HG03457 (cell line): ENCODE data around the gene ZDHHC18.
A peak's percentile ranks its signal among the peaks of the same experiment; 100 is the strongest.
"Not testable (repeated sequence)": the region's sequence is repeated elsewhere in the genome, so short reads cannot be mapped to it uniquely, and the experiment has no call there.

ENCODE experiments used
- ATAC-seq: cut with Tn5 transposase; IDR thresholded peaks from one replicate; pipeline ENCODE4 v1.9.1; 2021; ENCODE audit warnings: moderate number of reproducible peaks; ENCODE audit not compliant: unreplicated experiment

ZDHHC18 gene

DNA sequence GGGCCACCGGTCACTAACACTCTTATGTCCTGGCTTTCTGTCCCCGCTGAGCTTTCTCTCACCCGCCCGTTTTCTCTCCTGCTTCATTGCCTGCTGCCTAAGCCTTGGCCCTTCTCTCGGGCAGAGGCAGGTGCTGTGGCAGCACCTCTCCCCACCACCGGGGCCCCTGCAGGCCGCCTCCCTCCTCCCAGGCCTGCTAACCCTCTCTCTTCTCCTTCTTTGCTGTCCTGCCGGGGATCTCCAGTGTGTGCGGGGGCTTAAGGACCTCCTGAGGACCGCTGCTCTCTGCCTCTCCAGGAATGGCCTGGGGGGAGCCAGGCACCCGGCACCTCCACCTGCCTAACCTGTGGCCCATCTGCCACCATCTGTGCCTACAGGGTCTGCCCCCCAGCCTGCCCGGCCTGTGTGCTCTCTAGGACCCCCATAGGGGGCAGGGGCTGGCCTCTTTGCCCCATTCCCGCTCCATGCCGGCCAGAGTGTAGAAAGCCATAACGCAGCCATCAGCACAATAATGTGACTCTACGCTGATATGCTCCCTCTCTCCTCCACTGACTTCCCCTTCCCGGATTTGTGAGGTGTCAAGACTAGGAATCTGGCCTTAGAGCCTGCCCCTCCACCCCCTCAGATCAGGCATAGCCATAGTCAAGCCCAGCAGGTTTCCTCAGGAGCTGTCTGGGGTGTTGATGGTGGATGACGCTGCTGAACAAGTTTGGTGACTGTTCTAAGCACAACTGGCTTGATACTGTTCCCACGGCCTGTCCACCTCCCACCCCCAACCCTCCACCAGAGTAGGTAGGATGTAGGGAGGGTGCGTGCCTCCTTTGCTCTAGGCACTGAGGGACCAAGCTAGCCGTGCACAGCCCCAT, 30.3 kb downstream of the ZDHHC18 start:
- no peak for ATAC-seq

DNA sequence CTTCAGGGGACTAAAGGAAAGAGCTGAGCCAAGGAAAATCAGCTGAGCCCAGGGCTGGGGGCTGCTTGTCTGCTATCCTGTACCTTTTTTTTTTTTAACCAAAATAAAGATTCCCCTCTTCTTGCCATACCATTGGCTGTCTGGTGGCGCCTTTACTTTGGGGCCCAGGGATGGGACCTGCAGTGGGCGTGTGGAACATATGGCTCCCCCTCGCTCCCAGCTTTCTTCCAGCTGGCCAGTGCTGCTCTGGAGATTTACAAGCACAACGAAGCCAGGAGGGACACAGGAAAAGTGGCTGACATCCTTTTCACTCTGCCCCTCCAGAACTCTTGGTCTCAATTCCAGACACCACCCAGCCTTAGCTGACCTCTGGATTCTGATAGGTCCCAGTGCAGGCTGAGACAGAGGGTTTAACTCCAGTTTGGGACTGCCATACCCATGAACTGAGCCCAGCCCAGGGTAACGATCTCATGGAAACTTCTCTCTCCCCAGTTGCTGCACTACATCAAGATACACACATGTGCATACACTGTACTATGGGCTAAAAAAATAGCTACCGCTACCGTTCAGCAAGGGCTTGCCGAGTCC, 31.1 kb downstream of the ZDHHC18 start:
- ATAC-seq: no peak

DNA sequence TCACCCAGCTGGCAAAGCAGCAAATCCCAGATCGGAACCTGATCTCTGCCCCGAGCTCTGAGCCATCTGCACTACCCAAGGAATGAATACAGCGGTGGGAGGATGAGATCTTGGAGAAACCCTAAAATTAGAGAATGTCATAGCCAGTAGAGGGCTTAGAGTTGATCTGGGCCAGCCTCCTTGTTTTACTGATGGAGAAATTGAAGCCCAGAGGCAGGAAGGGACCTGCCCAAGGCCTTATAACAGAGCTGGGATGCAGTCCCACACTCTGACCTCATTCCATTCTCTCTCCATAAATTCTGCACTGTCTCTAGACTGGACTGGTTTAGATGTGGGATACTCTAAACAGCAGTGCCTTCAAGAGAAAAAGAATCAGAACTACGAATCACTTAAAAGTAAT, 31.7 kb downstream of the ZDHHC18 start:
- no peak for ATAC-seq

DNA sequence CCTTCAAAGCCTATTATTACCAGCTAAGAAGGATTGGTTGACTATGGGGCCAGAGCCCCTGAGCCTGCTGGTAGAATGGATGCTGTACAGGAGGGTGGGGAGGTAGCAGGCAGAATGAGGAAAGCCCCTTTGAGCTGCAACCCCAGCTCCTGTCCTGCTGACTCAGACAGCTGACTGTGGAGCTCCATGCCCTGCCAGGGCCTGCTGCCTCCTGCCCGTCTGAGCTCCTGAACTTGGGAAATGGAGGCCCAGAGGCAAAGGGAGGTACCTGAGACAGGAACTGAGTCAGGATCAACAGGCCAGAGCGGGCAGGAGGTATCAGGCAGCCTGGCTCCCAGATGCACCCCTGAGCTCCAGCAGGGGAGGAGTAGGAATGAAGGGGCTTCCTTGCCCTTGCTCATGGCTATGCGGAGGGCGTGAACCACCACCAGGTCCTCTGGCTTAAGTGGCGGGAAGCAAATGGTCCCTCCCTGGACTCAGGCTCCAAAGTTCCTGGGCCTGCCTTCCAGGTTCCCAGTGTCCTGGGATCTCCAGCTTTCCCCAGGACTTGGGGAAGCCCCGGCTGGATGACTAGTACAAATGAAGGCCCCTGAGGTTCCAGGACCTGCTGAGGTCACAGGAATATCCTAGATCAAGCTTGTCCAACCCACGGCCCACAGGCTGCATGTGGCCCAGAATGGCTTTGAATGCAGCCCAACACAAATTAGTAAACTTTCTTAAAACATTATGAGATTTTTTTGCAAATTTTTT, 32.6 kb downstream of the ZDHHC18 start:
- no peak for ATAC-seq

DNA sequence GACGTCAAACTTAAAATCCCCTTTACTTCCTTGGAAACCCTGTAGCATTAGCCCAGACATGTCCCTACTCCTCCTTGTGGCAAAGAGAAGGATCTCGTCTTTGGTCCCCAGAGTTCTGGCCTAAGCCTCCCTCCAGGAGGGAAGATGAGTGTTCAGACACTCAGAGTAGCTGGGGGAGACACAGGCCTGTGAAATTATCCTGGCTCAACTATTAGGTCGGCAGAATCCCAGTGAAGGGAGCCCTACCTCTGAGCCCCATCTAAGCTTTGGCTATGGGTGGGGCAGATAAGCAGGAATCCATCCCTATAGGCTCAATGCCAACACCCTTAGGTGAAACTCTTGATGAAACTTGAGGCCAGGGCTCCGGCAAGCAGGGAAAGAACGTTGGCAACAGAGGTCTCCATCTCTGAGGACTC, 34.8 kb downstream of the ZDHHC18 start:
- no peak for ATAC-seq

DNA sequence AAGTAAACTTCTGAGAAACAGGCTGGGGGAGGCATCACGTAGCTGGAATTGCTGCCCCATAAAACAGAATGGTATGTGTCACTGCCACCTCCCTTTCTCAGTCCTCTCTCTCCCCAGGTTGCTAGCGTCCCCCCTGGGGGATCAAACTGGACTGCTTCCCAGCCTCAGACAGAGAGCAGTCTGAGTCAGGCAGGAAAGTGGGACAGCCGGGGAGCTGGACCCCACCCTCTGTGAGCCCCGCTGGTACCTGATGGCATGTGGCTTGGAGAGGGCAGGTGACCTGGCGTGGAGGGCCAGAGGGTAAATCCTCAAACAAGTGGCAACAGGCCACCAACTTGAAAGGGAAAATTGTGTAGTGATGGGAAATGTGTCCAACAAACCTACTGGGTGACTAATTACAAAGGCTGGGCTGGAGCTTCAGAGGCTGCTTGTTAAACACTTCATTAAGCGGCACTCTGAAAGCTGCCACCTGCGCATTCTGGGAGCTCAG, 35.4 kb downstream of the ZDHHC18 start:
- no peak for ATAC-seq

DNA sequence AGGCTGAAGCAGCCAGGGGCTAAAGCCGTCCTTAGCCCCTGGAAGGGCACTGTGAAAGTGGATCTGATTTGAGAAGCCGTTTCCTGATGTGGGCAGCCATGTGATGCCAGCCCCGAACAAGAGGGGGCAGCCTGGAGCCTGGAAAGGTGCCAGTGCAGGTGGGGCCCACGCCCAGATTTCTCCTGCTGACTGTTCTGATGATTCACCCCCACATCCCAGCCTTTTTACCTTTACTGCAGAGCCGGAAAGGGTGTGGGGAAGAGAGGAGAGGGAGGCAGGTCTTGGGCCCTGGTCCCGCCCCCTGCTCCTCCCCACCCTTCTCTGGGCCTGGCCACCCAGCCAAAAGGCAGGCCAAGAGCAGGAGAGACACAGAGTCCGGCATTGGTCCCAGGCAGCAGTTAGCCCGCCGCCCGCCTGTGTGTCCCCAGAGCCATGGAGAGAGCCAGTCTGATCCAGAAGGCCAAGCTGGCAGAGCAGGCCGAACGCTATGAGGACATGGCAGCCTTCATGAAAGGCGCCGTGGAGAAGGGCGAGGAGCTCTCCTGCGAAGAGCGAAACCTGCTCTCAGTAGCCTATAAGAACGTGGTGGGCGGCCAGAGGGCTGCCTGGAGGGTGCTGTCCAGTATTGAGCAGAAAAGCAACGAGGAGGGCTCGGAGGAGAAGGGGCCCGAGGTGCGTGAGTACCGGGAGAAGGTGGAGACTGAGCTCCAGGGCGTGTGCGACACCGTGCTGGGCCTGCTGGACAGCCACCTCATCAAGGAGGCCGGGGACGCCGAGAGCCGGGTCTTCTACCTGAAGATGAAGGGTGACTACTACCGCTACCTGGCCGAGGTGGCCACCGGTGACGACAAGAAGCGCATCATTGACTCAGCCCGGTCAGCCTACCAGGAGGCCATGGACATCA, 36.5 kb downstream of the ZDHHC18 start, which contains the start of gene SFN:
SFN (plus strand) TSS at position 369 of the 904 bp plus-strand sequence; CDS start at position 433, 64 bp downstream.
- no peak for ATAC-seq

DNA sequence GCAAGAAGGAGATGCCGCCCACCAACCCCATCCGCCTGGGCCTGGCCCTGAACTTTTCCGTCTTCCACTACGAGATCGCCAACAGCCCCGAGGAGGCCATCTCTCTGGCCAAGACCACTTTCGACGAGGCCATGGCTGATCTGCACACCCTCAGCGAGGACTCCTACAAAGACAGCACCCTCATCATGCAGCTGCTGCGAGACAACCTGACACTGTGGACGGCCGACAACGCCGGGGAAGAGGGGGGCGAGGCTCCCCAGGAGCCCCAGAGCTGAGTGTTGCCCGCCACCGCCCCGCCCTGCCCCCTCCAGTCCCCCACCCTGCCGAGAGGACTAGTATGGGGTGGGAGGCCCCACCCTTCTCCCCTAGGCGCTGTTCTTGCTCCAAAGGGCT, 37.2 kb downstream of the ZDHHC18 start:
- no peak for ATAC-seq

DNA sequence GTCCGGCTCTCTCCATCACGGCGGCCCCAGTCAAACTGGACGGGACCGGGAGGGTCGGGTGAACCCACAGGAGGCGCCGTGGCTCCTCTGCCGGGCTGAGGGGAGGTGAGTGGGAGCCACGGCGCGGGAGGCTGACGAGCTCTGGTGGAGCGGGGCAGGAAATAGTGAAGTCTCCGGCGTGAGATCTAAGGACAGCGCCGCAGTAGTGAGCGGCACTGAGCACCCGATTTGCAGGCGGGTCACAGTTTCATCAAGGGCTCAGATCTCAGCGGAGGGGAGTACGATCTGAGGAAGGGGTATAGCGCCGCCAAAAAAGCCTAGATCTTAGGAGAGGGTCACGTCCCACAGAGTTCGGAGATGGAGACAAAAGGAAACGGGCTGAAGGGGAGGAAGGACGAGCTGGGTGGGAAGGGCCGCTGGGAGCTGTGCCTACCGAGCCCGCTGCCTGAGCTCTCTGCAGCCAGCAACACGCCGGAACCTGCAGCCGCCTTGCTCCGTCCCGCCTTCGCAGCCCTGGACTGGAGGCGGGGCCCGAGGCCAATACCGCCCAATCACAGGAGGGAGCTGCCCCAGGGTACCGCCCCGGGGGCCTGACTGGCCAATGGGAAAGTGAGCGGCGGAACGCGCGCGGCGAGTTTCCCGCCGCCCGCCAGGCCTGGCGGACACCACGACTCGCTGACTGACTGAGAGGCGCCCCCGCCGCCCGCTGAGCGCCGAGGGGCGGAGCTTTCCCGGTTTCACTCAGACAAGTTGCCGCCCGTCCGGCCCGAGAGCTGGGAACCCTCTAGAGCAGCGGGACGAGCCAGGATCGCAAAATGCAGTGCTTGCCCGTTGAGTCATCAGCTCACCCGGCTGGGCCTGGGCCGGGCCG, 38.4 kb downstream of the ZDHHC18 start:
- ATAC-seq: peak; percentile 81

DNA sequence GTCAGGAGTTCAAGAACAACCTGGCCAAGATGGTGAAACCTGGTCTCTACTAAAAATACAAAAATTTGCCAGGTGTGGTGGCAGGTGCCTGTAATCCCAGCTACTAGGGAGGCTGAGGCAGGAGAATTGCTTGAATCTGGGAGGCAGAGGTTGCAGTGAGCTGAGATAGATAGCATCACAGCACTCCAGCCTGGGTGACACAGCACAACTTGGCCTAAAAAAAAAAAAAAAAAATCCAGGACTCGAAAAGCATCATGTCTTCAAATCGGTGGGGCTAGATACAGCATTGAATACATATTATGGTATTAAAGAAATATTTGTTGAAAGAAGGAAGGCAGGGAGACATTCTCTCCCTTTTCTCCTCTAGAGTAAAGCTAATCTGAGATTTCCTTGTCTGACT, 46.6 kb downstream of the ZDHHC18 start:
- not testable (repeated sequence) for ATAC-seq

DNA sequence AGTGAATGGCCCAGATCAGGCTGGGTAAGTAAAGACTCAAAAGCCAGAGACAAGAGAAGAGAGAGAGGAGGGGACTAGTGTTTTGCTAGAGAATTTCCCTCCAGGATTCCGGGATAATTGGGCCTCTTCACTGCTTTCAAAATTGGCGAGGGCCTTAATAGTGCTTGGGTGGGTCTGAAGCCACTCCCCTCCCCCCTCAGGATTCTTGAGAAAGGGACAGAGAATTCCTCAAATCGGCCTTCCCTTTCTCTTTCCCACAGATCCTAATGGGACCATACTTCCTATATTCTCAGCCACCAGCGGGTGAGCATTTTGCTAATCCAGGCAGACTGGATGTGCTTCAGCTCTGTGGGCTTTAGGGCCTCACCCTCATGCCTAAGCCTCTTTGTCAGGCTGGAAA, 48.4 kb downstream of the ZDHHC18 start:
- no peak for ATAC-seq

DNA sequence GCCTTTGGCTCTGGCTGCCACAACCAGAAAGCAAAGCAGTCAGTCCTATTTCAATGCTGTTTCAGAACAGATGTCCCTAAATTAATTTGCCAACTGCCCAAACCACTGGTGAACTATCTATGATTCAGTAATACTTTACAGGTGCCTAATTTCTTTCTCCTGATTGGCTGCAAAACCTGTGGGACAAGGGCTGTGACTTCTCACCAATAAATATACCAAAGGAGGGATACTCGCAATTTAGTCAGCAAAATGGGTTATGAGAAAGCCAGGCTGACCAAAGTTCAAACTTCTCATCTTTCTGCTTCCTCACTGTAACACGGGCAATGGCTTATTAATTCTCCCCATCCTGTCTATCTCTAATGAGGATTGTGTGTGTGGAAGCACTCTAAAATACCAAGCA, 50.8 kb downstream of the ZDHHC18 start:
- no peak for ATAC-seq

DNA sequence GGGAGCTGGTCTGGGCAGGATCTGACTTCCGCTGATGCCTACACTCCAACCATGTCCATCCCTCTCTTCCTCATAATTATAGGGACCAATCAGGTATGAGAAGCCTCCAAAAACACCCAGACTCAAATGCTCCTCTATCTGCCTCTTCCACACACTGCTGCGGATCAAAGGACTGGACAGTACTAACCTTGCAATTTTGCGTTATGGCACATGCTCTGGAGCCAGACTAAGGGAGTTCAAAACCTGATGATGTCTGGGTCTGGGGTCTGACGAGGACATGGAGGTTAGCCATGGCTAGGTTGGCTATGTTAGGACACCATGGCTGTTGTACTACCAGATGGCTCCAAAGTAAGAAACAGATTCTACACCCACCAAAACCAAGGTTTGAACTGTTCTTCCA, 53.3 kb downstream of the ZDHHC18 start:
- no peak for ATAC-seq

DNA sequence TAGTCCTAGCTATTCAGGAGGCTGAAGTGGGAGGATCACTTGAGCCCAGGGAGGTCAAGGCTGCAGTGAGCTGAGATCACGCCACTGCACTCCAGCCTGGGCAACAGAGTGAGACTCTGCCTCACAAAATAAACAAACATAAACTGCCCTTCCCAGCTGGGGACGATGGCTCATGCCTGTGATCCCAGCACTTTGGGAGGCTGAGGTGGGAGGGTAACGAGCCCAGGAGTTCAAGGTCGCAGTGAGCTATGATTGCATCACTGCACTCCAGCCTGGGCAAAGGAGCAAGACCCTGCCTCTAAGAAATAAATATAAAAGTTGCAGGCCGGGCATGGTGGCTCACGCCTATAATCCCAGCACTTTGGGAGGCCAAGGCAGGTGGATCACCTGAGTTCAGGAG, 55.1 kb downstream of the ZDHHC18 start:
- ATAC-seq: not testable (repeated sequence)

DNA sequence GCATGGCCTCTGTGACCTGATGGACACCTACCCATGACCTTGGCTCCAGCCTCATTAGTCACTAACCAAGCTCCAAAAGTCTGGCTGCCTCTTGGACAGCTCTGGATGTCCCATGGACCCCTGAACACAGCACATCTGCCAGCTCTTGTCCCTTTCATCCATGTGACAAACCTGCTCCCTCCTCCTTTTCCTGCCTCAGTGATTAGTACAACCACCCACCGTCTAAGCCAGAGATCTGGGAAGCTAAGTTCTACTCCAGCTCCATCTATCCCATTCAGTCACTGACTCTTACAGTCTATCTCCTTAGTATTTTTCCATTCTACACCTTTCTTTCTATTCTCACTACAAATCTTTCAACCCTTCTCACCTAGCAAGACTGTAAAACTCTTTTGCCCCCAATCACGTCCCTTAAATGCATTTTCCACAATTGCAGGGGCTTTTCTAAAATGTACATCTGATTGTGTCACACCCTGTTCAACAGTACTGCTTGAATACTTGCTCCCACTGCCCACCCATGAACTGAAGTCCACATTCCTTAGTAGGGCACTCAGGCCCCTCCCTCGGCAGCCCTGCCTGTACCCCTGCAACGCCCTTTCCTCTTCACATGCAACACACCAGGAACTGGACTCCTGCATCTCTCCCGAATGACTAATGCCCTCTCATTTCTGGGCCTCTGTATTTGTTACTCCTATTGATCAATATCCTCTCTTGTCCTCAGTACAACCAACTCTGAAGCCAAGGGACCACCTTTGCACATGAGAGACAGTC, 56.4 kb downstream of the ZDHHC18 start:
- ATAC-seq: no peak

DNA sequence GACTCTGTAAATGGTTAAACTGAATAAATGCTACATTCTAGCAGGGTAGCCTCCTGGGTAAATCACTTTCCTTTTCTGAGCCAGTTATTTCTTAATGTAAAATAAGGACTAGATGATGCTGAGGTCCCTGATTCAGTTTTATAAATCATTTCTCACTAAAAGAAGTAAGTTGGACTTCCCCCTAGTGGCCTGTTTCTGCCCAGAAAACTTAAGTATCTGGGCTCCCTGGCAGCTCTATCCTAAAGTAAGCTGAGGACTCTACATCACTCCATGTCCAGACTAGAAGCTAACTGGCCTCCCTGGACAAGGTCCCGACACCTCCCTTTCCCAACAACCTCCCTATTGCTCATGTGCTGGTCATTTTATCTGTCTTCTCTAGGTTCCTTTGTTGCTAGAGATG, 60.6 kb downstream of the ZDHHC18 start:
- ATAC-seq: no peak

DNA sequence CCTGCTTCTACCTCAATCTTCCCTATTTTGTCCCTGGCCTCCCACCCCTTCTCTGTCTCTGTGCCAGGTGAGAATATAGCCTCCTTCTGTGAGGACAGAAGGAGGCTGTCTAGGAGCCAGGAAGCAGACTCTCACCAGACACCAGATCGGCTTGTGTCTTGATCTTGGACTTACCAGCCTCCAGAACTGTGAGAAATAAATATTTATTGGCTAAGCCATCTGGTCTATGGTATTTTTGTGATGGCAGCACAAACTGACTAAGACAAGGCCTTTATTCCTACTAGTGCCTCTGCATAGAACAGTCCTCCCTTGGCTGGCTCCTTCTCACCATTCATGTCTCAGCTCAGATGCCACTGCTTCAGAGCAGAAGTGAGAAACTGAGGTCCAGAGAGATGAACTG, 61.7 kb downstream of the ZDHHC18 start:
- ATAC-seq: no peak

DNA sequence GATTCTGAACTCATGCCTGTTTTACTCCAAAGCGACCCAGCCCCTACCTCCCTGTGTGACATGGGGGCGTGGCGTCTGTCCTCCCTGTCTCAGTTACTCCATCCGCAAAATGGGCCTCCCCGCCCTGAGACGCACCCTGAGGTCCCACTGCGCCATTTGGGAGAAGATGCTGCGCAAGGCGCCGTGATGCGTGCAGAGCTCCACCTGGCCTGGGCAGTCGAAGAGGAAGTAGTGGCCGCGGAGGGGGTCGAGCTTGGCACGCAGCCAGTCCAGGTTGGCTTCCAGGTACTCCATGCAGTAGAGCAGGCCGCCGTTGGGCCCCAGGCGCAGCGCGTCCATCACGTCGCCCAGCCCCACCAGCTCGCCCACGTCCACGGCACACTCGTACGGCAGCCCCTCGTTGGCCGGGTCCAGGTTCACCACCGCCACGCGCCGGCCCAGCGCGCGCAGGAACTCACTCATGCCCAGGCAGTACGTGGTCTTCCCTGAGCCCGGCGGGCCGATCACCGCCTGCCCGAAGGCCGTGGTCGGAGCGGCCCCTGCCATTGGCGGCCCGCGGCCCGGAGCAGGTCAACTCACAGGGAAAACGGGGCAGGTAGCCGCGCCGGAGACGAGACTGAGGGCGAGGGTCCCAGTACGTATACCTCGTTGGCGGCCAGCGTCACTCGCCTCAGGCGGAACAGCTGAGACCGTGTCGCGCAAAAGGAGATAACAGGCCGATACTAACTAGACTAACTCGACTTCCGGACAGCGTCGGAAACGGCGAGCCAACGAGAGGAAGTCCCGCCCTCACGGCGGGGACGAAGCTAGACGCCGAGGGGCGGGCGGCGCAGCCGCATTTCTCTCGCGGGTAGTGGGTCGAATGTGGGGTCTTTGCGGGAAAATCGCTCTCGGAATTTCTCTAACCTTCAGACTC, 63.3 kb downstream of the ZDHHC18 start, which contains the start of gene GPN2:
GPN2 (minus strand) TSS at position 733 of the 916 bp plus-strand sequence; CDS start at position 546, 187 bp downstream.
- no peak for ATAC-seq
